H9 (cell line): ENCODE data around the gene ADORA1. TPM values are rescaled to one million over a fixed set of nuclear protein-coding genes. Genes with fewer than 3 reads are reported as not detected.

Experiments used
- DNase-seq: peaks from one replicate; pipeline ENCODE4 v3.0.0-alpha.2; 2017
- H2AFZ ChIP-seq: one replicate; pipeline ENCODE4 v1.6.1; 2013; ENCODE audit warnings: mild to moderate bottlenecking, low read length, control low read depth, moderate library complexity
- H2AK5ac ChIP-seq: 2 replicates; pipeline ENCODE4 v1.6.1; 2013; ENCODE audit warnings: low read length, control low read depth, mixed read lengths; ENCODE audit not compliant: insufficient read length
- H2BK120ac ChIP-seq: one replicate; pipeline ENCODE4 v1.6.1; 2013; ENCODE audit warnings: low read depth, mild to moderate bottlenecking, low read length, control low read depth, inconsistent platforms; ENCODE audit not compliant: poor library complexity, severe bottlenecking
- H2BK12ac ChIP-seq: 2 replicates; pipeline ENCODE4 v1.6.1; 2013; ENCODE audit warnings: low read length, control low read depth, mixed read lengths, low read depth; ENCODE audit not compliant: insufficient read length
- H2BK15ac ChIP-seq: 2 replicates; pipeline ENCODE4 v1.6.1; 2013; ENCODE audit warnings: low read depth, low read length, control low read depth
- H2BK20ac ChIP-seq: one replicate; pipeline ENCODE4 v1.6.1; 2013; ENCODE audit warnings: low read depth, mild to moderate bottlenecking, low read length, control low read depth, inconsistent platforms; ENCODE audit not compliant: poor library complexity, severe bottlenecking
- H2BK5ac ChIP-seq: 2 replicates; pipeline ENCODE4 v1.6.1; 2013; ENCODE audit warnings: low read length, control low read depth, mixed read lengths; ENCODE audit not compliant: insufficient read length
- H3K14ac ChIP-seq: 2 replicates; pipeline ENCODE4 v1.6.1; 2013; ENCODE audit warnings: low read length, control low read depth; ENCODE audit not compliant: insufficient read depth
- H3K18ac ChIP-seq: 2 replicates; pipeline ENCODE4 v1.6.1; 2013; ENCODE audit warnings: low read depth, mild to moderate bottlenecking, mixed read lengths, low read length, control low read depth; ENCODE audit not compliant: insufficient read length
- H3K23ac ChIP-seq: 2 replicates; pipeline ENCODE4 v1.6.1; 2013; ENCODE audit warnings: low read length, control low read depth, mixed read lengths, low read depth; ENCODE audit not compliant: insufficient read length
- H3K23me2 ChIP-seq: 2 replicates; pipeline ENCODE4 v1.6.1; 2013; ENCODE audit warnings: low read depth, mild to moderate bottlenecking, mixed read lengths, low read length, control low read depth; ENCODE audit not compliant: insufficient read length, poor library complexity, severe bottlenecking
- H3K27ac ChIP-seq: 2 replicates; pipeline ENCODE4 v1.5.1; 2013; ENCODE audit warnings: low read length, control low read depth, mixed read lengths, low read depth; ENCODE audit not compliant: insufficient read length
- H3K27me3 ChIP-seq: 2 replicates; pipeline ENCODE4 v1.6.1; 2013; ENCODE audit warnings: low read length, control low read depth, inconsistent platforms; ENCODE audit not compliant: insufficient read depth
- H3K4ac ChIP-seq: 2 replicates; pipeline ENCODE4 v1.6.1; 2013; ENCODE audit warnings: low read depth, mild to moderate bottlenecking, control low read depth, inconsistent platforms, low read length, moderate library complexity
- H3K4me1 ChIP-seq: 2 replicates; pipeline ENCODE4 v1.6.1; 2013; ENCODE audit warnings: low read length, control low read depth, inconsistent platforms; ENCODE audit not compliant: insufficient read depth
- H3K4me2 ChIP-seq: 2 replicates; pipeline ENCODE4 v1.6.1; 2013; ENCODE audit warnings: low read length, control low read depth, mixed read lengths; ENCODE audit not compliant: insufficient read length, insufficient read depth
- H3K56ac ChIP-seq: 2 replicates; pipeline ENCODE4 v1.6.1; 2013; ENCODE audit warnings: low read depth, mild to moderate bottlenecking, mixed read lengths, low read length, control low read depth; ENCODE audit not compliant: insufficient read length
- H3K79me1 ChIP-seq: 2 replicates; pipeline ENCODE4 v1.6.1; 2013; ENCODE audit warnings: low read depth, mild to moderate bottlenecking, moderate library complexity, low read length, control low read depth, inconsistent platforms; ENCODE audit not compliant: insufficient read depth, poor library complexity, severe bottlenecking
- H3K79me2 ChIP-seq: 2 replicates; pipeline ENCODE4 v1.6.1; 2013; ENCODE audit warnings: low read length, control low read depth, inconsistent platforms; ENCODE audit not compliant: insufficient read depth
- H3K9ac ChIP-seq: 2 replicates; pipeline ENCODE4 v1.6.1; 2013; ENCODE audit warnings: low read length, control low read depth, mixed read lengths; ENCODE audit not compliant: insufficient read length; ENCODE audit errors: extremely low read depth
- H3K9me3 ChIP-seq: one replicate; pipeline ENCODE4 v1.6.1; 2013; ENCODE audit warnings: low read depth, low read length, inconsistent platforms; ENCODE audit not compliant: control insufficient read depth
- H3T11ph ChIP-seq: one replicate; pipeline ENCODE4 v1.6.1; 2013; ENCODE audit warnings: mild to moderate bottlenecking, low read length, control low read depth, inconsistent platforms
- H4K20me1 ChIP-seq: one replicate; pipeline ENCODE4 v1.6.1; 2013; ENCODE audit not compliant: control insufficient read depth, insufficient read length, insufficient read depth
- H4K5ac ChIP-seq: 2 replicates; pipeline ENCODE4 v1.6.1; 2013; ENCODE audit warnings: low read depth, mild to moderate bottlenecking, mixed read lengths, low read length, control low read depth; ENCODE audit not compliant: insufficient read length
- H4K8ac ChIP-seq: replicated peaks from 2 replicates; pipeline ENCODE4 v1.6.1; 2013; ENCODE audit warnings: low read length, control low read depth, mixed read lengths, low read depth; ENCODE audit not compliant: insufficient read length
- H4K91ac ChIP-seq: 2 replicates; pipeline ENCODE4 v1.6.1; 2013; ENCODE audit warnings: low read depth, mild to moderate bottlenecking, moderate library complexity, mixed read lengths, low read length, control low read depth; ENCODE audit not compliant: insufficient read length
- H3K27ac Mint-ChIP-seq, 3 experiments: 2 replicates in 2 of 3; 3 replicates in 1 of 3; pipeline ENCODE4 v1.8.0; 2020 to 2021; ENCODE audit warnings: mixed read lengths in 3 of 3, mild to moderate bottlenecking in 1 of 3, moderate library complexity in 1 of 3
- H3K27me3 Mint-ChIP-seq: 2 replicates; pipeline ENCODE4 v1.8.0; 2021; ENCODE audit warnings: low read depth, mild to moderate bottlenecking, moderate library complexity, mixed read lengths
- H3K36me3 Mint-ChIP-seq, 3 experiments: 2 replicates in 2 of 3; 3 replicates in 1 of 3; pipeline ENCODE4 v1.8.0; 2020 to 2021; ENCODE audit warnings: low read depth in 3 of 3, mixed read lengths in 3 of 3; ENCODE audit not compliant: insufficient read depth in 1 of 3
- H3K4me1 Mint-ChIP-seq, 2 experiments: 2 replicates each; pipeline ENCODE4 v1.8.0; 2020; ENCODE audit warnings: mixed read lengths in 2 of 2
- H3K4me3 Mint-ChIP-seq, 2 experiments: 2 replicates in 1 of 2; 3 replicates in 1 of 2; pipeline ENCODE4 v1.8.0; 2020 to 2021; ENCODE audit warnings: mild to moderate bottlenecking in 2 of 2, mixed read lengths in 2 of 2, moderate library complexity in 1 of 2
- H3K9me3 Mint-ChIP-seq, 2 experiments: 2 replicates in 1 of 2; 3 replicates in 1 of 2; pipeline ENCODE4 v1.8.0; 2020; ENCODE audit warnings: mild to moderate bottlenecking in 2 of 2, mixed read lengths in 2 of 2, moderate library complexity in 1 of 2
- WGBS: extraction: QIAGEN DNeasy Blood & Tissue Kit; methylation state at CpG from one replicate; pipeline ENCODE4 v1.1.7; 2013; ENCODE audit warnings: missing lambda C conversion rate, low lambda C conversion rate, mixed read lengths; ENCODE audit not compliant: insufficient read length; ENCODE audit errors: extremely low coverage; 5-methylcytosine and 5-hydroxymethylcytosine counted together
- total RNA-seq: library from RNA; stranded (reverse); gene quantifications from 2 replicates; pipeline ENCODE4 v1.2.1, GENCODE V29; 2021
- TF ChIP-seq, protein P1 (sequence below): fragments of 200-600 bp; sonication (generic); conservative IDR thresholded peaks from 3 replicates; pipeline ENCODE4 v1.8.0; 2021; ENCODE audit warnings: antibody characterized with exemption, mild to moderate bottlenecking

ADORA1 gene
- total RNA-seq, 1 experiment from 2014 or later = 1.3 TPM

- H4K8ac ChIP-seq = no peak overlapping the region
- no peaks in the 10 kb centered on the region for H3K9me3 ChIP-seq
- no peak overlapping the region for H3K23ac ChIP-seq
- no peak overlapping the region for H2AFZ ChIP-seq
- no peak overlapping the region for H2BK15ac ChIP-seq
- no peak overlapping the region for H3K4ac ChIP-seq
- DNase-seq = no peak
- H3K4me2 ChIP-seq = no peak overlapping the region
- H3K27ac ChIP-seq = no peak overlapping the region
- no peak overlapping the region for H2AK5ac ChIP-seq
- no peak overlapping the region for H4K91ac ChIP-seq
- H2BK120ac ChIP-seq = no peak overlapping the region
- no peaks in the 10 kb centered on the region for H3K79me1 ChIP-seq
- H3T11ph ChIP-seq = no peak overlapping the region
- WGBS = no CpG with 5 or more reads among the region's 8 CpGs
- no peaks in the 10 kb centered on the region for H3K23me2 ChIP-seq
- H2BK20ac ChIP-seq = no peak overlapping the region
- H2BK12ac ChIP-seq = no peak overlapping the region
- H3K14ac ChIP-seq = no peak overlapping the region
- TF ChIP-seq, protein P1, sequence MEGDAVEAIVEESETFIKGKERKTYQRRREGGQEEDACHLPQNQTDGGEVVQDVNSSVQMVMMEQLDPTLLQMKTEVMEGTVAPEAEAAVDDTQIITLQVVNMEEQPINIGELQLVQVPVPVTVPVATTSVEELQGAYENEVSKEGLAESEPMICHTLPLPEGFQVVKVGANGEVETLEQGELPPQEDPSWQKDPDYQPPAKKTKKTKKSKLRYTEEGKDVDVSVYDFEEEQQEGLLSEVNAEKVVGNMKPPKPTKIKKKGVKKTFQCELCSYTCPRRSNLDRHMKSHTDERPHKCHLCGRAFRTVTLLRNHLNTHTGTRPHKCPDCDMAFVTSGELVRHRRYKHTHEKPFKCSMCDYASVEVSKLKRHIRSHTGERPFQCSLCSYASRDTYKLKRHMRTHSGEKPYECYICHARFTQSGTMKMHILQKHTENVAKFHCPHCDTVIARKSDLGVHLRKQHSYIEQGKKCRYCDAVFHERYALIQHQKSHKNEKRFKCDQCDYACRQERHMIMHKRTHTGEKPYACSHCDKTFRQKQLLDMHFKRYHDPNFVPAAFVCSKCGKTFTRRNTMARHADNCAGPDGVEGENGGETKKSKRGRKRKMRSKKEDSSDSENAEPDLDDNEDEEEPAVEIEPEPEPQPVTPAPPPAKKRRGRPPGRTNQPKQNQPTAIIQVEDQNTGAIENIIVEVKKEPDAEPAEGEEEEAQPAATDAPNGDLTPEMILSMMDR = no peak
- no peak overlapping the region for H3K9ac ChIP-seq
- Mint-ChIP-seq H3K27ac (no peak overlapping the region; a peak in 1 of 7 replicates), H3K4me1 (no peaks in the 10 kb centered on the region), H3K27me3 (peaks cover 13% of the 10 kb centered on the region), H3K9me3 (peaks cover 23 to 29% of the 10 kb centered on the region in 2 experiments), H3K36me3 (peaks cover 10 to 21% (median 11%) of the 10 kb centered on the region in 3 experiments; a peak in 6 of 7 replicates), H3K4me3 (no peak overlapping the region)
- H3K79me2 ChIP-seq = no peaks in the 10 kb centered on the region
- H2BK5ac ChIP-seq = no peak overlapping the region
- no peaks in the 10 kb centered on the region for H3K27me3 ChIP-seq
- no peak overlapping the region for H4K5ac ChIP-seq
- H3K56ac ChIP-seq = no peak overlapping the region
- H3K4me1 ChIP-seq = no peaks in the 10 kb centered on the region
- no peaks in the 10 kb centered on the region for H4K20me1 ChIP-seq
- no peak overlapping the region for H3K18ac ChIP-seq
These were observed 28.5 kb upstream of the ADORA1 start for GRCh38 chr1:203098914-203099520.
